ENCODE data around the gene KIAA1549.

- TF ChIP-seq CTCF (IDR thresholded peaks at IDR 0.05) (no peak), POLR2A (IDR thresholded peaks at IDR 0.05) (no peak)
These were observed 143.0 kb downstream of the KIAA1549 start for GRCh38 chr7:138838166-138838565.

All from Peyer's patch (tissue), 4 donors.